AG20443 (cell line): ENCODE measurements around the gene AKR1A1.
"Not testable (repeated sequence)": the region's sequence is repeated elsewhere in the genome, so short reads cannot be mapped to it uniquely, and the experiment has no call there.

Experiments
- DNase-seq: peaks from one replicate; pipeline ENCODE4 v3.0.0; 2012; ENCODE audit warnings: low spot score, mixed read lengths

AKR1A1 gene

DNA sequence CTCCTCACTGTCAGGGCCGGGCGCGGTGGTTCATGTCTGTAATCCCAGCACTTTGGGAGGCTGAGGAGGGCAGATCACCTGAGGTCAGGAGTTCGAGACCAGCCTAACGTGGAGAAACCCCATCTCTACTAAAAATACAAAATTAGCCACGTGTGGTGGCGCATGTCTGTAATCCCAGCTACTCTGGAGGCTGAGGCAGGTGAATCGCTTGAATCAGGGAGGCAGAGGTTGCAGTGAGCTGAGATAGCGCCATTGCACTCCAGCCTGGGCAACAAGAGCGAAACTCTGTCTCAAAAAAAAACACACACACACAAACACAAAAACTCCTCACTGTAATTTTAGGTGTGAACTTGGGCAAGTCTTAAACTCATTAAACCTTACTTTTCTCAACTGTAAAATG is 26.7 kb upstream of the AKR1A1 start:
- not testable (repeated sequence) for DNase-seq

DNA sequence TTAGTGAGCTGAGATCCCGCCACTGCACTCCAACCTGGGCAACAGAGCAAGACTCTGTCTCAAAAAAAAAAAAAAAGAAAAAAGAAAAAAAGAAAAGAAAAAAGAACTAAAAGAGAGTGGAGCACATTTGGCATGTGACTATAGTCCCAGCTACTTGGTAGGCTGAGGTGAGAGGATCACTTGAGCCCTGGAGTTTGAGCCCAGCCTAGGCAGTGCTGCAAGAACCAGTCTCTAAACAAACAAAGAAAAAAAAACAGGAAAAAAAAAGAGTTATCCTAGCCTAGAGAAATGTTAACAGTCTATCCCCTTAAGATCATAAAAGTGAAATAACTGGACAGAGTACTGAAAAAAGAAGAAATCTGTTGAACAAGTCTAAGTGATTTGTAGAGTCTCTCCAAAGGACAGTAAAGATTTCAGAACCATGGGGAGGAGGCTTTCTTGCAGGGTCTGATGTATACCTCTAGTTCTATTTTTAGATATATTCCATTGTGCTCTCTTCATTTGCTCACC is 24.4 kb upstream of the AKR1A1 start:
- no peak for DNase-seq

DNA sequence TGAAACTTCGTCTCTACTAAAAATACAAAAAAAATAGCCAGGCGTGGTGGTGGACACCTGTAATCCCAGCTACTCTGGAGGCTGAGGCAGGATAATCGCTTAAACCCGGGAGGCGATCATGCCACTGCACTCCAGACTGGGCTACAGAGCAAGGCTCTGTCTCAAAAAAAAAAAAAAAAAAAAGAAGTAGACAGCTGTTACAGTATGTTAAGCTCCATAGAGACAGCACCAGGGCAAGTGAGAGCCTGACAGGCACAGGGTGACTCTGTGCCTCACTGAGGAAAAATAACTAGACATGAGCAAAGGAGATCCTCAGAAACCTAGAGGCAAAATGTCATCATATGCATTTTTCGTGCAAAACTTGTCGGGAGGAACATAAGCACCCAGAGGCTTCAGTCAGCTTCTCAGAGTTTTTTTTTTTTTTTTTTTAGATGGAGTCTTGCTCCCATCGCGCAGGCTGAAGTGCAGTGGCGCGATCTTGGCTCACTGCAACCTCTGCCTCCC is 19.9 kb upstream of the AKR1A1 start:
- DNase-seq, result no peak

DNA sequence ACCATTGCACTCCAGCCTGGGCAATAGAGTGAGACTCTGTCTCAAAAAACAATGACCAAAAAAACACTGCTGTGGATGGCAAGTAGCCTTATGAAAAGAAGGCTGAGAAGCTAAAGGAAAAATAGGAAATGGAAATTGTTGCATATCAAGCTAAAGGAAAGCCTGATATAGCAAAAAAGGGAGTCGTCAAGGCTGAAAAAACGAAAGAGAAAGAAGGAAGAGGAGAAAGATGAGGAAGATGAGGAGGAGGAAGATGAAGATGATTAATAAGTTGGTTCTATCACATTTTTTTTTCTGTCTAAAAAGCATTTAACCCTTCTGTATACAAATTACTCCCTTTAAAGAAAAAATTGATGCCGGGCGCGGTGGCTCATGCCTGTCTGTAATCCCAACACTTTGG is 18.8 kb upstream of the AKR1A1 start:
- no peak for DNase-seq

- DNase-seq, result no peak
Observed at GRCh38 chr1:45535988-45536766, 14.4 kb upstream of the AKR1A1 start.

- no peak for DNase-seq
Observed at GRCh38 chr1:45536886-45537285, 13.7 kb upstream of the AKR1A1 start.

DNA sequence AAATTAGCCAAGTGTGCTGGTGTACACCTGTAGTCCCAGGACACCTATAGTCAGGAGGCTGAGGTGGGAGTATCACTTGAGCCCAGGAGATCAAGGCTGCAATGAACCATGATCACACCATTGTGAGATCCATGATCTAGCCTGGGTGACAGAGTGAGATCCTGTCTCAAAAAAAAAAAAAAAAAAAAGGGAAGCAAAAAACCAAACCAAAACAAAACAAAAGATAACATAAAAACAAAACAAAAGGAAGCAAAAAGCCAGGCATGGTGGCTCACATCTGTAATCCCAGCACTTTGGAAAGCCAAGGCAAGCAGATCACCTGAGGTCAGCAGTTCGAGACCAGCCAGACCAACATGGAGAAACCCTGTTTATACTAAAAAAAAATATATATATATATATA is 9.4 kb upstream of the AKR1A1 start:
- DNase-seq, result no peak

GRCh38 chr1:45542591-45542990 is 8.0 kb upstream of the AKR1A1 start:
- no peak for DNase-seq

DNA sequence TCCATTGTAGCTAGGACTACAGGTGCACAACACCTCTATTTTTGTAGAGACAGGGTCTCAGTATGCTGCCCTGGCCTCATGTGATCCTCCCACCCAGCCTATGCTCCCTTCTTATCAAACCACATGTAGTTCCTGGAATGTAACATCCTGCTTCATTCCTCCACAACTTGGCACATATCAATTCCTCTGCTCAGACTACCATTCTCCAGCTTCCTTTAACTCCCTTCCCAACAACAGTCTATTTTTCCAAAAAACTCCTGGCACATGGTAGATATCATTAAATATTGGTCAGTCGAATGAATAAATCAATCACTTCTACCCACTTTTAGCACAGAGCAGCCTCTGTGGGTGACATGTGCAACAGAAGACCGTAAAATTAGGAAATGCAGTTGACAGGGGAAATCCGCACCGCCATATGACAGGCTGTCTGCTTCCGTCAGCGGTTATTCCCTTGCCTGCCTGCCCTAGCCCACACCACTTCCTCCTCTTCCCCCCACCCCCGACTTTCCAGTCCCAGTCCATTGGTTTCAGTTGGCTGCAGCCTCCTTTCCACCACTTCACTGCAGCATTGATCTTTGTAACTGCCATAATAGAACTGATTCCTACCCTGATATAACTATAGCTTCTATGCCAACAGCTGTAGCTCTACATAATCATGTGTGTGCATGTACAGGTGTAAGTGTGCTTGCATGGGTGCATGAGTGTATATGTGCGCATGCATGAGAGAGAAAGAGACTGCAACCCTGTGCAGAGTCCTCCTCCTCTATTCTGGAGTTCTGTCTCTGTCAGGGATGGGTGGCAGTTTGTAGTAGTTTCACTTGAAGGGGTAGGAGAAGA is 6.8 kb upstream of the AKR1A1 start:
- DNase-seq, result no peak

GRCh38 chr1:45544530-45544929 is 6.1 kb upstream of the AKR1A1 start:
- DNase-seq, result no peak

GRCh38 chr1:45545019-45545493 is 5.6 kb upstream of the AKR1A1 start:
- DNase-seq, result no peak

DNA sequence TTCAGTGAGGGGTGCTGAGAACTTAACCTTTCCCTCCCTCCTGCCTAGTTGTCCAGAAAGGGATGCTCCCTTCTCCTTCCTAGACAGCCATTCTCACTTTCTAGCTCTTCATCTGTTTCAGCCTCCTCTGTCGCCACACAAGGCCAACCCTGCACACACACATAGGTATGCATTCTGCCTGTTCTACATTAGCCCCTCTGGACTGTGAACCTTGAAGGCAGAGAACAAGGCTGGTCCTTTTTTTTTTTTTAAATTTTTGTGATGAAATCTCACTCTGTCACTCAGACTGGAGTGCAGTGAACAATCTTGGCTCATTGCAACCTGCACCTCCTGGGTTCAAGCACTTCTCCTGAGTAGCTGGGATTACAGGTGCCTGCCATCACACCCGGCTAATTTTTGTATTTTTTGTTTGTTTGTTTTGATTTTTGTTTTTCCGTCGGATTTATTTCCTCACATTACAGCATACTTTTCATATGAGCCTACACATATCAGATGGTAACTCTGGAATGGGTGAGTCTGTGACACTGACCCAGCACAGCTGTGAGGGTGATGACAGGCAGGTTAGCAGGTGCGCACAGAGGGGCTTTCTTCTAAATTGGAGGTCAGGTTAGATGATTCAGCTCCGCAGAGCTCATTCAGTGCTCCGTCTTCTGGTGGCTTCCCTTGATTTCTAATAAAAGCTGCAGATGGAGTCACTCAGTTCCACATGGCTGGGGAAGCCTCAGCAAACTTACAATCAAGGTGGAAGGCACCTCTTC is 4.9 kb upstream of the AKR1A1 start:
- no peak for DNase-seq

DNA sequence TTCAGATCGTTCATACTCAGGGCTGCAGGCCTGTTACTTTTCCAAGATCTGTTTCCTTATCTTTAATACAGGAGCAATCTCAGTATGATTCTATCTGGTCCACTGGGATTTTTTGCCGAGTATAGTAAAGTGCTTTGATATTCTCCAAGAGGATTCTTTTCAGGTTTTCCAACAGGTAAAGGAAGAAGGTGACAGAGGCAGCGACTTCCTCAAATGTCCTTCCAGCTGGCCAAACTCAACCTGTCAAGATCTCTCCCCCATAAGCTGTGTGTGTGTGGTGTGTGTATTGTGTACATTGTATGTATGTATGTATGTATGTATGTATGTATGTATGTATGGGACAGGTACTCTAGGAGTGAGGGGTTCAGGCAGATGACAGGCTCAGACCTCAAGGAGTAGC is 1.1 kb downstream of the AKR1A1 start:
- DNase-seq, result no peak

- no peak for DNase-seq
Observed at GRCh38 chr1:45552331-45552730, 1.7 kb downstream of the AKR1A1 start.

GRCh38 chr1:45554198-45554597 is 3.6 kb downstream of the AKR1A1 start:
- DNase-seq, result no peak

- no peak for DNase-seq
Observed at GRCh38 chr1:45557422-45557944, 6.9 kb downstream of the AKR1A1 start.

DNA sequence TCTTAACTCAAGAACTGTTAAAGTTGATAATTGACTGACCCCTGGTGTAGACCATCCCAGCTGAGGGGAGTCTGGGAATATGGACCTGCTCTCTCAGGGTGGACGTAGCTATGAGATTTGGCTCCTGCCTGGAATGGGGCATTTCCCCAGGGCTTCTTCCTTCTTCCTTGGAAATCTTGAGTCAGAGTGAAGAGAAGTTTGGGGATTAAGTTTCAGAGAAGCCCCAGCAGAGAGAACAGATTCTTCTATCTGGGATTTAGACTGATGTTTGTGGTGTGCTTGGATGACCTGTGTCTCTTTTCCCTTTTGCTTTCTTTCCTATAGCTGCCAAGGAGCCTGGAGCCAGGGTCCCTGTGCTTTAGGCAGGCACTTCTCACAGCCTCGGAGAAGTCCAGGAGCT is 13.2 kb downstream of the AKR1A1 start:
- DNase-seq, result no peak

GRCh38 chr1:45566722-45567121 is 16.1 kb downstream of the AKR1A1 start:
- DNase-seq, result no peak

DNA sequence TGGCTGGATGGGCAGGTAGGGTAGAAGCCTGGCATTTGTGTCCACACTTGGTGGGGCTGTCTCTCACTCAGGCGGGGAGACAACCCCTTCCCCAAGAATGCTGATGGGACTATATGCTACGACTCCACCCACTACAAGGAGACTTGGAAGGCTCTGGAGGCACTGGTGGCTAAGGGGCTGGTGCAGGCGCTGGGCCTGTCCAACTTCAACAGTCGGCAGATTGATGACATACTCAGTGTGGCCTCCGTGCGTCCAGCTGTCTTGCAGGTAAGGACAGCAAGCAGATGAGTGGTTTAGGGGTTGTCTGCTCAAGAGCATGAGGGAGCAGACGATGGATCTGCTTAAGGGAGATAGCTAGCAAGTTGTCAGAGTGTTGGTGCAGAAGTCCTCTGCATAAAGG is 17.3 kb downstream of the AKR1A1 start:
- DNase-seq, result no peak

DNA sequence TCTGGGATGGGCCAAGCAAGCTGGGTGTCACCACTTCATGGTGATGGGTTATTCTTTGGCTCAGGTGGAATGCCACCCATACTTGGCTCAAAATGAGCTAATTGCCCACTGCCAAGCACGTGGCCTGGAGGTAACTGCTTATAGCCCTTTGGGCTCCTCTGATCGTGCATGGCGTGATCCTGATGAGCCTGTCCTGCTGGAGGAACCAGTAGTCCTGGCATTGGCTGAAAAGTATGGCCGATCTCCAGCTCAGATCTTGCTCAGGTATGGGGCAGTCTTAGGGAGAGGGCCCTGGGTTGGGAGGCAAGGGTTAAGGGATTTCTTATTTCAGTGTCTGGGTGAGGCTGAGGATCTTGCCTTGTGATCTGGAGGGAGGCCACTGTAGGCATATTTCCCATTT is 17.8 kb downstream of the AKR1A1 start:
- DNase-seq, result no peak

DNA sequence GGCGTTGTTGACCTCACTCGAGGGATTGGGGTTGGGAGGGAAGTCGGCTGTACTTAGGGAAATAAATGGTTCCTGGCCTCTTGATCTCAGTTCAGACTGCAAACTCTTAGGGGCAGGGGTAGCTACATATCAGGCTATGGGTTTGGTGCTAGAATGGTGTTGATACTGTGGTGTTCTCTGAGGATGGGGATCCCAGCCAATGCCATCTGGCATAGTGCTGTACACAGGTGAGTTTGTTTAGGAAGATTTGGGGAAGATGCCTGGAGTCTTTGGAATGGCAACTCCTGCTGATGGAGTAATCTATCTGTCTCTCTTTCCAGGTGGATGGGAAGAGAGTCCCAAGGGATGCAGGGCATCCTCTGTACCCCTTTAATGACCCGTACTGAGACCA is 18.9 kb downstream of the AKR1A1 start:
- no peak for DNase-seq
